Mammary epithelial cell (primary cell): ENCODE measurements around the gene DEDD.

Experiments used
- EZH2 ChIP-seq: IDR thresholded peaks from 2 replicates; pipeline ENCODE4 v1.6.1; 2012; ENCODE audit warnings: low read length, inconsistent platforms, borderline replicate concordance
- TF ChIP-seq, protein P1 (sequence below), 2 donors: IDR thresholded peaks in 1 of 2; conservative IDR thresholded peaks in 1 of 2; 2 replicates each; pipeline ENCODE4 v1.5.1; 2011 to 2012; ENCODE audit warnings: inconsistent platforms in 2 of 2, low read length in 2 of 2, mild to moderate bottlenecking in 2 of 2, control low read depth in 1 of 2, low read depth in 1 of 2; ENCODE audit not compliant: insufficient read depth in 1 of 2; ENCODE audit errors: extremely low read depth in 1 of 2

DNA sequence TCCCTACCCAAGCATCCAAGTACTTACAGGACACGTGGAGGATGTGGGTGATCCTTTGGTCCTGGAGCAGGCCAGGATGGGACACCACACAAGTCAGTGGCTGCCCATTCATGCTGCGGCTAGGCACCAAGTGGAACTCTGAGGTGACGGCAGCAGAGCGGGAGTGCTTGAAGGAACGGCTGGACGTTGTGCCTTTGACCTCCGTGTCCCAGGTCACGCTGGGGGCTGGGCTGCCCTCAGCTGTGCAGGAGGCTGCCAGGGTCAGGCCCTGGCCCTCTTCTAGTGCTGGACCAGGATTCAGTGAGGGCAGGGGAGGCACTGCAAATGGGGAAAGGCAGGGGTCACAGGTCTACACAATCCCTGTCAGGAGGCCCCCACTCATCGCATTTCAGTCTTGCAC, 55.0 kb downstream of the DEDD start:
- TF ChIP-seq, protein P1, sequence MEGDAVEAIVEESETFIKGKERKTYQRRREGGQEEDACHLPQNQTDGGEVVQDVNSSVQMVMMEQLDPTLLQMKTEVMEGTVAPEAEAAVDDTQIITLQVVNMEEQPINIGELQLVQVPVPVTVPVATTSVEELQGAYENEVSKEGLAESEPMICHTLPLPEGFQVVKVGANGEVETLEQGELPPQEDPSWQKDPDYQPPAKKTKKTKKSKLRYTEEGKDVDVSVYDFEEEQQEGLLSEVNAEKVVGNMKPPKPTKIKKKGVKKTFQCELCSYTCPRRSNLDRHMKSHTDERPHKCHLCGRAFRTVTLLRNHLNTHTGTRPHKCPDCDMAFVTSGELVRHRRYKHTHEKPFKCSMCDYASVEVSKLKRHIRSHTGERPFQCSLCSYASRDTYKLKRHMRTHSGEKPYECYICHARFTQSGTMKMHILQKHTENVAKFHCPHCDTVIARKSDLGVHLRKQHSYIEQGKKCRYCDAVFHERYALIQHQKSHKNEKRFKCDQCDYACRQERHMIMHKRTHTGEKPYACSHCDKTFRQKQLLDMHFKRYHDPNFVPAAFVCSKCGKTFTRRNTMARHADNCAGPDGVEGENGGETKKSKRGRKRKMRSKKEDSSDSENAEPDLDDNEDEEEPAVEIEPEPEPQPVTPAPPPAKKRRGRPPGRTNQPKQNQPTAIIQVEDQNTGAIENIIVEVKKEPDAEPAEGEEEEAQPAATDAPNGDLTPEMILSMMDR (conservative IDR thresholded peaks at IDR 0.05 in 1 of 2, IDR thresholded peaks at IDR 0.05 in 1 of 2; ENCODE audit: extremely low read depth in 1 of 2, insufficient read depth in 1 of 2, low read depth in 1 of 2, low read length in 2 of 2): no peak
- no peak for TF ChIP-seq EZH2
